LNCAP (cell line): Measurements from ENCODE around the gene NIPSNAP2.

Source experiments
- CTCF ChIP-seq: fragments of 450-650 bp; IDR thresholded peaks from 2 replicates; pipeline ENCODE4 v1.5.1; 2017; ENCODE audit warnings: mild to moderate bottlenecking

NIPSNAP2 gene

GRCh38 chr7:55966851-55967250, 2.5 kb downstream of the NIPSNAP2 start:
- TF ChIP-seq CTCF, result no peak

GRCh38 chr7:55969391-55969790, 5.0 kb downstream of the NIPSNAP2 start:
- no peak for TF ChIP-seq CTCF

DNA sequence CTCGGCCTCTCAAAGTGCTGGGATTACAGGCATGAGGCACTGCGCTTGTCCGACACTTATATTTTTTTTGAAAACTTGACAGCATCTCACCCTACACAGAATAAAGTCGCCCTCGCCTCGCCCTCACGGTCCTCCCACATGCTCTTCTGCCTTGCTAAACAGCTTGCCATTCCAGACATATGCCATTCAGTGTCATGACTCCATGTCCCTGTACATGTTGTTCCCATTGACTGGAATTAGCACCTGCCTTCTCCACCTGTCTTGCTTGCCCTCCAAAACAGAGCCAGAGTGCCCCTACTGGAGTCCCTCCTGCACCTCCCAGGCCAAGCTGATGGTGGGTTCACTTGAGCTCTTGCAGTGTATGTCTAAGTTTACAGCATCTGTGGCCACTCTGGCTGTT, 6.2 kb downstream of the NIPSNAP2 start:
- no peak for TF ChIP-seq CTCF

DNA sequence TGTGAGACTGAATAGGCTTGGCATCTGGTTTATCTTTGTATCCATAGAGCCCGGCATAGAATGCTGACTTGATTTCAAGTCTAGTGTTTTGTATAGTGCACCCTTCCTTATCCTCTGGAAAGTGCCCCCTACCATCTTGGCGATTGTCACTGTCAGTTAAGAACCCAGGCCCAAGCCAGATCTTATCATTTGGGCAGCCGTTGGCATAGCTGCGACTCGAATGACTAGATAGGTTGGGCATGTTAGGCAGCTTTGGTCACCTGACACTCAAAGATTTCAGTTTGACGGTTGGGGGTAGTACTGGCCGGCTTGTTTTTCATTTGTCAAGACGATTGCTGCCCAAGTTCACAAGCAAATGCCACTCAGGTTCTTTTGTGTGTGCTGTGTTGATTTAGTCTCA, 6.6 kb downstream of the NIPSNAP2 start:
- TF ChIP-seq CTCF, result no peak

GRCh38 chr7:55973747-55974250, 9.4 kb downstream of the NIPSNAP2 start:
- TF ChIP-seq CTCF, result no peak

DNA sequence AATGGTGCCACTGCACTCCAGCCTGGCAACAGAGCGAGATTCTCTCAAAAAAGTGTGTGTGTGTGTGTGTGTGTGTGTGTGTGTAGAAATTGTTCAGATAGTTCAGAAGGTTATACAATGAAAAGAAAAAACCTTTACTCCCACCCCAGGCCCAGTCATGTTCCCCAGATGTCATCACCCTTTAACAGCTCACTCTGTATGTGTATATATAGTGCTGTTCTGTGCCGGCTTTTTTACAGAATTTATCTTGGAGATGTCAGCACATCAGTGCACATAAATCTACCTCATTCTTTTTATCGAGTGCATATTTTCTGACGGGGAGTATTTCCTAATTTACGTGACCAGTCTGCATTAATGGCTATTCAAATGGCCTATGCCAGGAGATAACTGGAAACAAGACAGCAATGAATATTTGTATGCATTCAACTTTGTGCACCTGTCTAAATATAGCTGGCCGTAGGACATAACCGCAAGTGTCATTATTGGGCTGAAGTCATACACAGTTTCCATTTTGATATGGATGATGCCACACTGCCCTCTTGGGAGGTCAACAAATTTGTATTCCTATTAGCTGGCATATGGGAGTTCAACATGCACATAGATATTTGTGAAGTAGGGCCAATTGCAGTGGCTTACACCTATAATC, 11.7 kb downstream of the NIPSNAP2 start:
- no peak for TF ChIP-seq CTCF

DNA sequence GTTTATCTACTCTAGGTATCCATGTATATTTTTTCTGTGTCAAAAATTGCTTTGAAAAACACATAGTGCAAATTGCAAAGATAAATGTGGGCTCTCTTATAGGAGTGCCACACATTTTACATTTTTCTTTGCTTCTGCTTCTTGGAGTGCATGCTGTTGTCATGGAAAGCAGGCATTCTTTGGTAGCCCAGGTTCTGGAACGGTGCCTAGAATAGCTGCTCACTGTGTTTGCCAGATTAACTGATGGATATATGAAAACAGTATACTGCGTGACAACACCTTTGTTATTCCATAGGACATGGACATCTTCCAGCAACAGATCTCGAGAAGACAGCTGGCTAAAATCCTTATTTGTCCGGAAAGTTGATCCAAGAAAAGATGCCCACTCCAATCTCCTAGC, 13.4 kb downstream of the NIPSNAP2 start:
- no peak for TF ChIP-seq CTCF

DNA sequence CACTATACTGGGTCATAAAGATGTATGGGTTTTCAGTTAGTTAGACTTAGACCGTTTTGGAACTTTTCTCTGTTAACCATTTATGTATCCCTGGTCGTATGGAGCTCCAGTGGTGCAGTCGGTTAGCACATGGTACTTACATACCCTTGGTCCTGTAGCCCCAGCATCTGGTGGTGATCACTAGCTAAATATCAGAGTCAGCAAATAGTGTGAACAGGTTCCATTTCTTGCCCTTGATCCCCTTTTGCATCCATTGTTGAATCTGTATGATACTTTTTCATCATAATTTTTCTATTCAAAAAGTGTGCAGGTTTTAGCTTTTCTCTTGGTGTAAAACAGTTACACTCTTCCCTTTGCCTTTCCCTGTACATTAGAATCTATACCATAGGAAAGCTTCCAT, 15.9 kb downstream of the NIPSNAP2 start:
- no peak for TF ChIP-seq CTCF
